ENCODE measurements around the gene PCNX2.

Gene PCNX2

DNA sequence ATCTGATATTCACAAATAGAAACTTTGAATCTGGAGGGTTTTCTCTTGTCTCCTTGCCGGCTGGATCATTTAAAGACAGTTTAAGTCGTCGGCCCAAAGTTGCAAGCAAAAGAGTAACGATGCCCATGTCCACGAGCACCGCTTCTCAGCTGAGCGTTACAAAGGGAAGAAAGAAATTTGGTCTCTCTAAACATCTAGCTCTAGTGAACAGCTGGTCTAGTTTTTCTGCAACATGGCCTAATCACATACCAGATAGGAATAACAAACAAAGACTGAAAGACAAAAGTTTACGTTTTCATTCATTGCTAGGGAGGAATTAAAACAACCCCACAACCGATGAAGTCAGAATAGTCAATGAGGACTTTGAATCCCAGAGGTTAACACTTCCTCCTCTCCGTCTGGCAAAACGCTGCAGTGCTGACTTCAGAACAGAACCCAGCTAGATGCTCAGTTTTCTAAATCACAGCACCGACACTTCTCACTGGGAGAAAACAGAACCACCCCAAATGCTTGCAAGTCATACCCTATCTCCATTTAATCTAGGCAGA lies 275.7 kb downstream of the PCNX2 start:
- TF ChIP-seq, protein P1, sequence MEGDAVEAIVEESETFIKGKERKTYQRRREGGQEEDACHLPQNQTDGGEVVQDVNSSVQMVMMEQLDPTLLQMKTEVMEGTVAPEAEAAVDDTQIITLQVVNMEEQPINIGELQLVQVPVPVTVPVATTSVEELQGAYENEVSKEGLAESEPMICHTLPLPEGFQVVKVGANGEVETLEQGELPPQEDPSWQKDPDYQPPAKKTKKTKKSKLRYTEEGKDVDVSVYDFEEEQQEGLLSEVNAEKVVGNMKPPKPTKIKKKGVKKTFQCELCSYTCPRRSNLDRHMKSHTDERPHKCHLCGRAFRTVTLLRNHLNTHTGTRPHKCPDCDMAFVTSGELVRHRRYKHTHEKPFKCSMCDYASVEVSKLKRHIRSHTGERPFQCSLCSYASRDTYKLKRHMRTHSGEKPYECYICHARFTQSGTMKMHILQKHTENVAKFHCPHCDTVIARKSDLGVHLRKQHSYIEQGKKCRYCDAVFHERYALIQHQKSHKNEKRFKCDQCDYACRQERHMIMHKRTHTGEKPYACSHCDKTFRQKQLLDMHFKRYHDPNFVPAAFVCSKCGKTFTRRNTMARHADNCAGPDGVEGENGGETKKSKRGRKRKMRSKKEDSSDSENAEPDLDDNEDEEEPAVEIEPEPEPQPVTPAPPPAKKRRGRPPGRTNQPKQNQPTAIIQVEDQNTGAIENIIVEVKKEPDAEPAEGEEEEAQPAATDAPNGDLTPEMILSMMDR (IDR thresholded peaks at IDR 0.05; ENCODE audit: low read depth, low read length), result no peak
- H3K4me3 ChIP-seq (ENCODE audit: low read depth, low read length), result no peak overlapping the region

DNA sequence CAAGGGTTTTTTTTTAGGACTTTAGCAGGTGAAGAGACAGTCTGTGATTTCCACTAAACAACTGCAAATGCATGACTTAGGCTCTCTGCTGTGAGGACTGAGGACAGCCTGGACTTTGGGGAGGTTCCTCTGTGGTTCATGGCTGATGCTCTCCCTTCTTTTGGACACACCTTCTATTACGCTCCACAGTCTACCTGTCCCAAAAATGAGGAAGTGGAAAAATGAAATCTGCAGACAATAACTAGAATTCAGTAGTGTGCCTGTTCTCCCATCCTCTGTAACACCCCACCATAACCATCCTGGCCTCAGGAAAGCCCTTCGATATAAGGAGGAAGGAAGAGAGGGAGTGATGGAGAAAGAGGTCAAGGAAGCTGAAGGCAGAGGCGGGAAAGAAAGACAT lies 276.4 kb downstream of the PCNX2 start:
- no peak overlapping the region for H3K4me3 ChIP-seq (ENCODE audit: low read depth, low read length)
- TF ChIP-seq, protein P1 (IDR thresholded peaks at IDR 0.05; ENCODE audit: low read depth, low read length), result no peak

DNA sequence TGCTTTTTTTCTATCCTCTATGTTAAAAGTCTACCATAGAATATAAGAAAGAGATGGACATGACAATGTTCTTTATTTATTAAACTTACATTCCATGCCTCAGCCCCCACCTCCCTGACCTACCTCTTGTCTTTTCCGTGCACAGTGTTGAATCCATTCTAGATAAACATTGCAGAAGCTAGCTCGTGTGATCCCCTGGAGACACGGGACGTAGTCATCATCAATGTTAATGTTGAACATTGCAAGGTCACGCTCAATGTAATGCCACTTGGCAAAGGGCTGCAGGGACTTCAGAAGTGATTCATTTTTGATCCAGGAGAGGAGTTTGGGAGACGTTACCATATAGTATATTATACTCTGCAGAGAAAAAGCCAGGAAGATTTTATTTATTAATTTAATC lies 278.7 kb downstream of the PCNX2 start:
- TF ChIP-seq, protein P1 (IDR thresholded peaks at IDR 0.05; ENCODE audit: low read depth, low read length), result no peak
- H3K4me3 ChIP-seq (ENCODE audit: low read depth, low read length), result no peak overlapping the region

DNA sequence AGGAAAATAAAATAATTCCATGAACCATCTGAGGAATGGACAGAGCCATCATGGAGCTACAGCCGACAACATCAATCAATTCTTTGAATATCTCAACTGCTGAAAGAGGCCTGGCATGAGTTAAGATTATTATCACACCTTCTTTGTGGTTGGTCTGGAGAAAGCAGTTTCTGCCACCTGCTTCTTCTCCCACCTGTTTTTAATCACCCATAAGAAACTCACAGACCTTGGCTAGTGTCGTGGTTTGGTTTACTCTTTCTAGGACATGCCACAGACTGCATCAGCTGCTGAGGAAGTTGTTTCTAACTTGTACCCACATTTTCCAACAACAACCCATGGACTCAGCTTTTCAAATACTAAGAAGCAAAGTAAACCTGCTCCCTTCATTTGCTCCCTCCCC lies 279.6 kb downstream of the PCNX2 start:
- no peak overlapping the region for H3K4me3 ChIP-seq (ENCODE audit: low read depth, low read length)
- TF ChIP-seq, protein P1 (IDR thresholded peaks at IDR 0.05; ENCODE audit: low read depth, low read length), result no peak

DNA sequence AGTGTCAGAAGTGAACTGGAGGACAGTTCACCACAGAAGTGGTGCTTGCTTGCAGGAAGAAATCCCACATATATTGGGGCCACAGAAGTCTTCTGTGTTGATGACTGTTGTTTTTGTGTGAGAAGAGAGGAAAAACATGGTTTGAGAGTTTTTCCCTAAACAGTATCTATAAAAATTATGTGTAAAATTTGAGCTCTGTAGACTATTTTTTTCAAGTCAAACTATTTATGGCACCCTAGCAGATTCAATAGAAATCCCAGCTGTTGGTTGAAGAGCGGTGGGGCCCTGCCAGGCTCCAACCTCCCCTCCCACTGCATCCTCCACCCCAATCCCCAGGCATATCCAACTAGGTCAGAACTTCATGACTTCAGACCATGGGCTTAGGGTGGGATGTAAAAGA lies 283.5 kb downstream of the PCNX2 start:
- TF ChIP-seq, protein P1 (IDR thresholded peaks at IDR 0.05; ENCODE audit: low read depth, low read length), result no peak
- no peak overlapping the region for H3K4me3 ChIP-seq (ENCODE audit: low read depth, low read length)

DNA sequence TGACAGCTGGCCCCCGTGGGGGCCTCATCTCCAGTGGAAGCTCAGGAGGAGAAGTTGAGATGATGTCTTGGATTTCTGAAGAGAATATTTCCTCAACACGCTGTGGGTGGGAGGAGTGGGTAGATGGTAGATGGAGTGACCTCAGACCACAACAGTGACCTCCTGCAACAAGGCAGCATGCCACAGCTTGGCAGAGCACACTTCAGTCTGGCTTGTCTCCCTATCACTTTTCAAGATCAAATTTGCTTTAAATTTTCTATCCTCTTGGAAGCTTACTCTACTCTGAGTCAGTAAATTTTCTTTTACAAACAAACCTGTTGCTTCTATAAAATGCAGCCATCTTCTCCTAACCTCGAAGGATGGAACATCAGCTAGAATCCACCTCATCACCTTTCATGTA lies 285.4 kb downstream of the PCNX2 start:
- no peak overlapping the region for H3K4me3 ChIP-seq (ENCODE audit: low read depth, low read length)
- TF ChIP-seq, protein P1 (IDR thresholded peaks at IDR 0.05; ENCODE audit: low read depth, low read length), result no peak

DNA sequence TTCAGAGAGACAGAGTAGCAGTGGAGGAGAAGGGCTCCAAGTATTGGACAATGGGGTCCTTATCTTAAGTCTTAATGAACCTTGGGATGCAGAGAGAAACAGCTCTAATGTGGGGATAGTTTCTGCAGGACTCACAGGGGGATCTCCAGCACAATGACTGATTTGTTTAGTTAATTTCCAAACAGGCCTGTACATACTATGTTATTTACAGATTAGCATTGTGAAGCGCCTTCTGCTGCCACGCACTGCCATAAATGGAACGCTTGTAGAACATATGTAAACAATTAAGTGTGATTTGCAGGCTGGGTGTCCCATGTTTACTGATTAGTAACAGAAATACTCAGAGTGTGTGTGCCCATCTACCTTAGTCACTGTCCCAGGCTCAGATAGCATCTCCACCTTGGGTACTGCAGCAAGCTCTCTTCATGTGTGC lies 289.0 kb downstream of the PCNX2 start:
- H3K4me3 ChIP-seq (ENCODE audit: low read depth, low read length), result no peak overlapping the region
- TF ChIP-seq, protein P1 (IDR thresholded peaks at IDR 0.05; ENCODE audit: low read depth, low read length), result no peak
